ENCODE measurements around the gene ARHGAP26. TPM values are rescaled to one million over a fixed set of nuclear protein-coding genes. Genes with fewer than 3 reads are reported as not detected.
A peak's percentile ranks its signal among the peaks of the same experiment; 100 is the strongest.

Gene ARHGAP26
- total and polyA plus RNA-seq, 2 of the 4 experiments (the other 2 are of a cell fraction) = 0.54 to 0.56 TPM

DNA sequence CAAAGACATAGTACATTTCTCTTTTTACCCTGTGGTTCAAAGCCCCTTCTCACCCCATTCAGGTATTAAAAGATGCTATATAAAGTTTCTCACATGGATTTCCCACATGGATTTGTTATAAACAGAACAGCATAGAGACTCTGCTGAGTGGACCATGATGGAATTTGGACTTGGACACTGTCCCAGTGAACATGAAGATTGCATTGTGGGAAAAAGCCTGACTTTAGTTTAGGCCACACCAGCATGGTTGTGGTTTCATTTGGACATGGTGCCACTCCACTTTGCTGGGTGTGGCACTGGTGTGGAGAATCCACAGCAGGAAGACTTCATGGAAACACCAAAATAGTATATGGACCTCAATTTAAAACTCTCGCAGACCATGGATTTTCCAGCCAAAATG, 124.6 kb downstream of the ARHGAP26 start:
- in situ Hi-C loops (cut with MboI; ENCODE audit: low sequenced_read_pairs) = no loop called here
- dilution Hi-C loops (cut with HindIII; ENCODE audit: low sequenced_read_pairs, unreplicated experiment) = loop anchor here (25.0 kb wide), 1 partner anchor 182 kb away; no protein-coding TSS in a partner anchor
- peak; percentile 80 for DNase-seq
- peak; percentile 87 for ATAC-seq (ENCODE audit: low read depth)
- Histone ChIP-seq H4K91ac (ENCODE audit: insufficient read depth, low read depth, low read length) (no peak overlapping the region), H3K9me3 (ENCODE audit: control insufficient read depth, insufficient read depth, low read length) (no peaks in the 10 kb centered on the region), H3K18ac (ENCODE audit: low read depth, low read length) (no peak overlapping the region), H4K20me1 (ENCODE audit: insufficient read depth, low read length) (no peaks in the 10 kb centered on the region), H2AK5ac (ENCODE audit: low read depth, low read length) (no peak overlapping the region), H3K4me2 (ENCODE audit: low read depth, low read length) (no peak overlapping the region), H3K4ac (ENCODE audit: low read depth, low read length) (no peak overlapping the region), H2BK15ac (ENCODE audit: low read depth, low read length) (no peak overlapping the region), H2AFZ (replicated peaks; ENCODE audit: low read length, poor library complexity) (peak overlapping the region; percentile 29), H3K9me1 (ENCODE audit: insufficient read depth, low read length) (0 out of 2 replicates have a peak, but pooled peaks cover 2% of the 10 kb centered on the region), H3K56ac (ENCODE audit: extremely low read depth, insufficient read depth, low read length) (no peak overlapping the region), H3K27me3 (ENCODE audit: control insufficient read depth, insufficient read depth, low read length) (no peaks in the 10 kb centered on the region), H2BK20ac (ENCODE audit: low read depth, low read length) (no peak overlapping the region), H2AK9ac (replicated peaks; ENCODE audit: low read depth, low read length, poor library complexity) (no peak overlapping the region), H3K79me1 (ENCODE audit: low read depth in 1 of 2, low read length in 2 of 2) (no peaks in the 10 kb centered on the region), H3K14ac (replicated peaks; ENCODE audit: low read depth, low read length) (no peak overlapping the region), H4K8ac (ENCODE audit: low read depth in 2 of 2, low read length in 2 of 2) (no peak overlapping the region; a peak in 1 of 4 replicates), H3K23ac (ENCODE audit: low read depth, low read length) (no peak overlapping the region), H3K4me1 (ENCODE audit: control insufficient read depth, insufficient read depth, low read length) (peaks cover 4% of the 10 kb centered on the region), H3K27ac (ENCODE audit: insufficient read depth, low read length) (no peak overlapping the region), H3K4me3 (ENCODE audit: insufficient read depth, low read depth, low read length) (no peak overlapping the region), H3K36me3 (ENCODE audit: control insufficient read depth, insufficient read depth, low read length) (no peaks in the 10 kb centered on the region), H3K9ac (ENCODE audit: low read depth, low read length) (no peak overlapping the region), H2BK5ac (ENCODE audit: low read depth, low read length, poor library complexity, severe bottlenecking) (no peak overlapping the region), H4K5ac (ENCODE audit: low read depth, low read length) (no peak overlapping the region), H2BK120ac (ENCODE audit: low read depth, low read length) (no peak overlapping the region)
- no peak for TF ChIP-seq MXI1 (IDR thresholded peaks at IDR 0.05; ENCODE audit: borderline replicate concordance, low read depth, low read length)
- TF ChIP-seq CTCF (conservative IDR thresholded peaks at IDR 0.05; ENCODE audit: low read depth, low read length) = no peak
- TF ChIP-seq CEBPB (IDR thresholded peaks at IDR 0.05; ENCODE audit: low read depth, low read length) = no peak
- no peak for TF ChIP-seq POLR2A (IDR thresholded peaks at IDR 0.05; ENCODE audit: low read depth, low read length)
- no peak for TF ChIP-seq SMC3 (IDR thresholded peaks at IDR 0.05; ENCODE audit: low read depth, low read length)
- no peak for TF ChIP-seq RAD21 (IDR thresholded peaks at IDR 0.05; ENCODE audit: low read length)
- TF ChIP-seq NFE2L2 (IDR thresholded peaks at IDR 0.05; ENCODE audit: low read depth, low read length) = no peak
- TF ChIP-seq RCOR1 (IDR thresholded peaks at IDR 0.05; ENCODE audit: insufficient replicate concordance, low read length) = no peak
- TF ChIP-seq ELK1 (IDR thresholded peaks at IDR 0.05; ENCODE audit: borderline replicate concordance, low read depth, low read length) = no peak
- TF ChIP-seq FOS (IDR thresholded peaks at IDR 0.05; ENCODE audit: low read depth, low read length) = no peak
- intact Hi-C loops (cut with micrococcal nuclease) = no loop called here
- POLR2A ChIA-PET (ENCODE audit: unreplicated experiment) = no interaction called here
- no TSS peak for BruUV-seq (replicated peaks)
- CTCF ChIA-PET = no interaction called here
- WGBS, 2 experiments (ENCODE audit: extremely low coverage in 2 of 2, insufficient read length in 1 of 2) = no CpG with 5 or more reads among the region's 1 CpG
